Bone marrow (tissue), 2 donors: ENCODE measurements around the gene RNF31.
A peak's percentile ranks its signal among the peaks of the same experiment; 100 is the strongest.

Experiments
- DNase-seq, 2 donors: peaks; one replicate each; lab custom pipeline; 2025; lab: John Stamatoyannopoulos, UW

The RNF31 gene

GRCh38 chr14:24159777-24160498 is 12.6 kb downstream of the RNF31 start:
- DNase-seq = no peak

- DNase-seq = no peak
These were observed 13.2 kb downstream of the RNF31 start for GRCh38 chr14:24160499-24160849.

- peak; percentile 90 to 97 for DNase-seq
These were observed 13.8 kb downstream of the RNF31 start, which contains the start of gene IRF9 for GRCh38 chr14:24160850-24161804. Gene IRF9 (plus strand): TSS chr14:24161265. CDS start chr14:24162145, 880 bp downstream.

- DNase-seq = no peak
These were observed 14.8 kb downstream of the RNF31 start for GRCh38 chr14:24162093-24162492.

- no peak for DNase-seq
These were observed 17.3 kb downstream of the RNF31 start for GRCh38 chr14:24164518-24164991.

GRCh38 chr14:24165785-24166184 is 18.5 kb downstream of the RNF31 start:
- no peak for DNase-seq

GRCh38 chr14:24167469-24168114 is 20.3 kb downstream of the RNF31 start:
- DNase-seq = no peak

- peak; percentile 16 to 37 for DNase-seq
These were observed 24.3 kb downstream of the RNF31 start, which contains the start of gene REC8 for GRCh38 chr14:24171422-24172260. Gene REC8 (plus strand): TSS chr14:24172080. CDS start chr14:24172553, 473 bp downstream.

GRCh38 chr14:24172261-24172860 is 25.1 kb downstream of the RNF31 start:
- no peak for DNase-seq

GRCh38 chr14:24172871-24173281 is 25.6 kb downstream of the RNF31 start:
- no peak for DNase-seq

GRCh38 chr14:24176599-24176998 is 29.3 kb downstream of the RNF31 start:
- no peak for DNase-seq

- DNase-seq = no peak
These were observed 29.9 kb downstream of the RNF31 start for GRCh38 chr14:24177041-24177825.

- no peak for DNase-seq
These were observed 30.6 kb downstream of the RNF31 start for GRCh38 chr14:24177891-24178290.

GRCh38 chr14:24178399-24179178 is 31.3 kb downstream of the RNF31 start:
- DNase-seq = no peak

- DNase-seq = no peak
These were observed 32.1 kb downstream of the RNF31 start for GRCh38 chr14:24179294-24179960.

GRCh38 chr14:24179961-24180796 is 32.9 kb downstream of the RNF31 start:
- DNase-seq = no peak

GRCh38 chr14:24181371-24182077 is 34.2 kb downstream of the RNF31 start:
- DNase-seq = no peak
